ENCODE measurements around the gene SOCS4. TPM values are rescaled to one million over a fixed set of nuclear protein-coding genes. Genes with fewer than 3 reads are reported as not detected.

Gene SOCS4
- total and polyA plus RNA-seq, 2 of the 13 experiments (the other 11 are each of a cell fraction or from before 2014, with no cell fraction given), result 4.0 to 10.0 TPM

GRCh38 chr14:55028066-55028465 lies 1.0 kb downstream of the SOCS4 start:
- 1% methylated on average over 8 of the region's 8 CpGs for WGBS (ENCODE audit: low lambda C conversion rate)
- intact Hi-C loops (cut with micrococcal nuclease; ENCODE audit: unreplicated experiment) (no loop called here), in situ Hi-C loops (cut with HindIII; ENCODE audit: extremely low pct_ligation_motif_present, low pct_unique_long_range_greater_than_20kb) (no loop called here)
- ChIA-PET POLR2A (interaction anchor here (1.1 to 4.1 kb wide), 3 partner anchors 17 to 38 kb away, joined by 3 to 47 read pairs (median 6); partner anchors contain the start of gene MAPK1IP1L), CTCF (ENCODE audit: low intra/inter-chr PET ratio, low total read pairs) (no interaction called here)
- Histone ChIP-seq H2AFZ (ENCODE audit: low read length) (no peak overlapping the region), H3K27me3 (ENCODE audit: control insufficient read depth in 1 of 2, insufficient read depth in 2 of 2, low read length in 2 of 2) (no peaks in the 10 kb centered on the region; a peak in 1 of 5 replicates), H3K27ac (ENCODE audit: extremely low read length, insufficient read depth, low read length) (peak overlapping the region; percentile 73), H3K4me2 (ENCODE audit: low read depth, low read length) (peak overlapping the region; percentile 89), H3K4me1 (ENCODE audit: insufficient read depth, low read length) (peaks cover 55% of the 10 kb centered on the region), H3K79me2 (ENCODE audit: insufficient read depth, low read length) (peaks cover 65% of the 10 kb centered on the region), H3K9me3 (ENCODE audit: low read length) (no peaks in the 10 kb centered on the region), H3K9ac (ENCODE audit: insufficient read depth, low read depth, low read length) (peak overlapping the region; percentile 85), H3K4me3 (replicated peaks in 1 of 3; ENCODE audit: insufficient read depth in 1 of 3, low read depth in 2 of 3, low read length in 3 of 3) (peak overlapping the region; percentile 66 to 96 (median 86)), H3K36me3 (replicated peaks in 1 of 2; ENCODE audit: control insufficient read depth in 1 of 2, insufficient read depth in 2 of 2, low read length in 2 of 2) (no peaks in the 10 kb centered on the region), H4K20me1 (ENCODE audit: insufficient read depth, low read length) (no peaks in the 10 kb centered on the region)
- no TSS peak for BruUV-seq (replicated peaks)
- DNase-seq (ENCODE audit: low spot score) (no peak), ATAC-seq (no peak), FAIRE-seq (no peak)
- TF ChIP-seq MED1 (CRISPR knock-in tag; IDR thresholded peaks at IDR 0.05), result no peak
- no peak for TF ChIP-seq ATF3 (CRISPR knock-in tag; IDR thresholded peaks at IDR 0.05)
- no peak for TF ChIP-seq SCMH1 (CRISPR knock-in tag; IDR thresholded peaks at IDR 0.05; ENCODE audit: borderline replicate concordance)
- TF ChIP-seq TFE3 (CRISPR knock-in tag; IDR thresholded peaks at IDR 0.05), result no peak
- TF ChIP-seq PHF8 (CRISPR knock-in tag; IDR thresholded peaks at IDR 0.05), result no peak
- TF ChIP-seq KDM6A (CRISPR knock-in tag; IDR thresholded peaks at IDR 0.05; ENCODE audit: low read depth), result no peak
- no peak for TF ChIP-seq SNAI1 (CRISPR knock-in tag; IDR thresholded peaks at IDR 0.05; ENCODE audit: borderline replicate concordance)
- TF ChIP-seq GATAD2A (CRISPR knock-in tag; IDR thresholded peaks at IDR 0.05), result no peak
- no peak for TF ChIP-seq ZBTB21 (CRISPR knock-in tag; IDR thresholded peaks at IDR 0.05)
- no peak for TF ChIP-seq NR3C1 (CRISPR knock-in tag; IDR thresholded peaks at IDR 0.05)
- no peak for TF ChIP-seq ZNF713 (CRISPR knock-in tag; IDR thresholded peaks at IDR 0.05)
- no peak for TF ChIP-seq REXO4 (CRISPR knock-in tag; IDR thresholded peaks at IDR 0.05; ENCODE audit: borderline replicate concordance)
- no peak for TF ChIP-seq CHCHD3 (CRISPR knock-in tag; IDR thresholded peaks at IDR 0.05)
- TF ChIP-seq ZBTB43 (CRISPR knock-in tag; conservative IDR thresholded peaks at IDR 0.05), result no peak
- TF ChIP-seq NFRKB (IDR thresholded peaks at IDR 0.05), result no peak
- TF ChIP-seq ZBTB10 (CRISPR knock-in tag; IDR thresholded peaks at IDR 0.05; ENCODE audit: borderline replicate concordance), result no peak
- TF ChIP-seq GLMP (CRISPR knock-in tag; IDR thresholded peaks at IDR 0.05; ENCODE audit: borderline replicate concordance), result no peak
